GM12874 (cell line): ENCODE results near the gene NUP107.

ENCODE experiments used
- TF ChIP-seq, protein P1 (sequence below): IDR thresholded peaks from 2 replicates; pipeline ENCODE4 v1.5.1; 2011; ENCODE audit warnings: low read depth, mild to moderate bottlenecking, control low read depth, low read length, moderate library complexity; ENCODE audit not compliant: insufficient read depth

The NUP107 gene

DNA sequence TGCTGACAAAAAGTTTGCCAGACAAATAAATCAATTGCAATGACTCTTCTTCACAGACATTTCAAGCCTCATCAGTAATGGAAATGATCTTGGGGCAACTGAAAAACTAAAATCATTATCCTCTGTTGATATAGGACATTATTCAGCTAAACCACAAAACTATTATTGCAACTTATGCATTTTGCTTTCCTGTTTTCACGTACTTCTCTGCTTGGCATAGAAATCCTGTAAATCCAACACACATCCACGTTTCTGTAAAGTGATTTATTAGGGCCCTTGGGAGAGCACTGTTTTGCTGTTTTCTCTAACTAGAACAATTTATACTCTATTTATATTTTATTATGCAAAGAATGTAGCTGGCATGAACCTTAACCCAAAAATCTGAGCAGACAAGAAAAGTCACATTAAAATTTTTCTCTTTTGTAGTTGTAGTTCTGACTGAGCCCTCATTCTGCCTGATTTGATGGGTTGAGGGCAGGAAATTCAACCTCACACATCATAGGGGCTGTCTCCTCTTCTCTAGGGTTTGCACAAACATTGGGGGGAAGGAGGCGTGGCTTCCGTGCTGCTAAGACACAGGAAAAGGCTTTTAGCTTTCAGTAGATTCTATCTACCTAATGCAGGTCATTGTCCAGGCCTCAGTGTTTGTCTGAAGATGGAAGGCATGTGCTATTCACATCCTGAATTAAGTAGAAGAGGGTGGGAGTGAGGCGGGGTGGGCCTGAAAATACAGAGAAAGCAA is 11.5 kb upstream of the NUP107 start:
- TF ChIP-seq, protein P1, sequence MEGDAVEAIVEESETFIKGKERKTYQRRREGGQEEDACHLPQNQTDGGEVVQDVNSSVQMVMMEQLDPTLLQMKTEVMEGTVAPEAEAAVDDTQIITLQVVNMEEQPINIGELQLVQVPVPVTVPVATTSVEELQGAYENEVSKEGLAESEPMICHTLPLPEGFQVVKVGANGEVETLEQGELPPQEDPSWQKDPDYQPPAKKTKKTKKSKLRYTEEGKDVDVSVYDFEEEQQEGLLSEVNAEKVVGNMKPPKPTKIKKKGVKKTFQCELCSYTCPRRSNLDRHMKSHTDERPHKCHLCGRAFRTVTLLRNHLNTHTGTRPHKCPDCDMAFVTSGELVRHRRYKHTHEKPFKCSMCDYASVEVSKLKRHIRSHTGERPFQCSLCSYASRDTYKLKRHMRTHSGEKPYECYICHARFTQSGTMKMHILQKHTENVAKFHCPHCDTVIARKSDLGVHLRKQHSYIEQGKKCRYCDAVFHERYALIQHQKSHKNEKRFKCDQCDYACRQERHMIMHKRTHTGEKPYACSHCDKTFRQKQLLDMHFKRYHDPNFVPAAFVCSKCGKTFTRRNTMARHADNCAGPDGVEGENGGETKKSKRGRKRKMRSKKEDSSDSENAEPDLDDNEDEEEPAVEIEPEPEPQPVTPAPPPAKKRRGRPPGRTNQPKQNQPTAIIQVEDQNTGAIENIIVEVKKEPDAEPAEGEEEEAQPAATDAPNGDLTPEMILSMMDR = no peak

DNA sequence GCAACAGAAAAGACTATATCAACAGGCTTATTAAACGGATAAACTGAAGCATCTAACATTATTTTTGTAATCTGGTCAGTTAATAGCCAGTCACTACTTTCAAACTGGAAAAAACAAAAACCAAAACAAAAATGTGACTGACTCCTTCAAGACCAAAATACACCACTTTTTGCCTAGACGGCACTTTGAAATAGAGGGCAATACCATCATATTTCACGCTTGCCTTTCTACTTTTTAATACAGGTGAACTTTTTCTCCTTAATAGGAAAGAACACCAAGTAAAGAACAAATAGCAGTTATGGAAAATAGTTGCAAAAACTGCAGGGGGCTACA is 550 bp upstream of the NUP107 start:
- TF ChIP-seq, protein P1 = no peak

DNA sequence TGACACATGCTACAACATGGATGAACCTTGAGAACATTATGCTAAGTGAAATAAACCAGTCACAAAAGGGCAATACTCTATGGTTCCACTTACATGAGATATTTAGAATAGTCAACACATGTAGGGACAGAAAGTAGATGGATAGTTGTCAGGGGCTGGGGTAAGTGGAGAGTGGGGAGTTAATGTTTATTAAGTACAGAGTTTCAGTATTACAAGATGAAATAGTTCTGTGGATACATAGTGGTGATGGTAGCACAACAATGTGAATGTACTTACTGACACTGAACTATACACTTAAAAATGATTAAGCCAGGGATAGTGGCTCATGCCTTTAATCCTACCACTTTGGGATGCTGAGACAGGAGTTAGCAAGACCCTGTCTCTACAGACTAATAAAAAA is 8.7 kb downstream of the NUP107 start:
- TF ChIP-seq, protein P1 = no peak

DNA sequence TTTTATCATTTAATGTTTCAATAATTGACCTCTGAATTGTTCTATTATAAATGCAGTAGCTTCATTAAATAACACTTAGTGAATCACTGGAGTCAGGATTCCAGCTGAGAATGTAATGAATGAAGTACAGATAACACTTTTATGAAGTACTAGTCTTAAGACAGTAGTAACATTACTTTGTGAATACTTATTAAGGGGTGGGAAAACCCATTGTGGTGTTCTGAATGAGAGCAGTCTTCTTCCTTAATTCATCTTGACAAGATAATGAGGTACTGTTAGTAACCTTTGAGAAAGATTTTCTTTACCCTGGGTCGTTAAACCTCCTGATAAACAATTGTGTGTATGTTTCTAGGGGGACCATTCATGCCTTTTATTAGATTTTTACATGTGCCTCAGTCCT is 12.7 kb downstream of the NUP107 start:
- TF ChIP-seq, protein P1 = no peak

DNA sequence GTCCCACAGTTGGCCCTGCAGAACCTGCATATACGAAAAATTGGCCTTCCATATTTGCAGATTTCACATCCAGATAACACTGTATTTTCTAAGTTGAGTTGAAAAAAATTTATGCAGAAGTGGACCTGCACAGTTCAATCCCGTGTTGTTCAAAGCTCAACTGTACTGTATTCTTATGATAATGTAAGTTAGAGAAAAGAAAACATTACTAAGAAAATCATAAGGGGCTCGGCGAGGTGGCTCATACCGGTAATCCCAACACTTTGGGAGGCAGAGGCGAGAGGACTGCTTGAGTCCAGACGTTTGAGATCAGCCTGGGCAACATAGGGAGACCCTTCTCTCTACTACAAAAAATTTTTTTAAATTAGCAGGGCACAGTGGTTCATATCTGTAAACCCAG is 41.0 kb downstream of the NUP107 start:
- TF ChIP-seq, protein P1 = no peak

DNA sequence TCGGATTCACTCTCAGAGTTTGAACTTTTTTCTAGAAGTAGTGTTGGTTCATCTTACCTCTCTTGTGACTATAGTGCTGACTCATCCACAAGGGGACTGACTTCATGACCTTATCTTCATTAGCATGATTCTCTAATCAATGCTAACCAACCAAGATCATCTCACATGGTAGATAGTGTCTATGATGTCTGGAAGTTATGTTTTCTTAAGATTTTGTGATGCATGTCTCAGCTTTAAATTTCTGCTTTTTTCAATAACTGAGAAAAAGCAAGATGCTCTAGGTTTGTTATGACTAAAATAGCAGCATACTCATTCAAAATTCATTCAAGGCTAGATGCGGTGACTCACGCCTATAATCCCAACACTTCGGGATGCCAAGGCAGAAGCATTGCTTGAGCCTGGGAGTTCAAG is 46.9 kb downstream of the NUP107 start:
- TF ChIP-seq, protein P1 = no peak

DNA sequence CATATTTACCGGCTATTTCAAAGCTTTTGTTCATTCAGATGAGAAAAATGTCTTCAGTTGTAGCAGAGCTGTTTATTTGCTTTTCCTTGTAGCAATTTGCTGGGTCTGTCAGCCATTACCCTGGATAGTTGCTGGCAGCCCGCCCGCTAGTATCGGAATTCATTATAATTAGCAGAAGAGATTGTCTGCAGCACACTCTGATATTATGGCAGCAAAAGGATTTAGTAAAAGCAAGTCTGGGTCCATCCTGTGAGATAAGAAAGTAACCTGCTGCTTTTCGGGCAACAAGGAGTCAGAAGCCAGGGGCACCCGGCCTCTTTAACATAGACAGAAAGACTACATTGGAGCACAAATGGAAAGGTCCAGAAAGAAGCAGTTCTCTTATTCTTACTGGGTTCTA is 53.1 kb downstream of the NUP107 start:
- TF ChIP-seq, protein P1 = no peak
